ENCODE data around the gene MSH5. TPM values are rescaled to one million over a fixed set of nuclear protein-coding genes. Genes with fewer than 3 reads are reported as not detected.
A peak's percentile ranks its signal among the peaks of the same experiment; 100 is the strongest.

Gene MSH5
- total and polyA plus RNA-seq, 2 of the 13 experiments (the other 11 are each of a cell fraction or from before 2014, with no cell fraction given): 10.2 to 38.7 TPM

DNA sequence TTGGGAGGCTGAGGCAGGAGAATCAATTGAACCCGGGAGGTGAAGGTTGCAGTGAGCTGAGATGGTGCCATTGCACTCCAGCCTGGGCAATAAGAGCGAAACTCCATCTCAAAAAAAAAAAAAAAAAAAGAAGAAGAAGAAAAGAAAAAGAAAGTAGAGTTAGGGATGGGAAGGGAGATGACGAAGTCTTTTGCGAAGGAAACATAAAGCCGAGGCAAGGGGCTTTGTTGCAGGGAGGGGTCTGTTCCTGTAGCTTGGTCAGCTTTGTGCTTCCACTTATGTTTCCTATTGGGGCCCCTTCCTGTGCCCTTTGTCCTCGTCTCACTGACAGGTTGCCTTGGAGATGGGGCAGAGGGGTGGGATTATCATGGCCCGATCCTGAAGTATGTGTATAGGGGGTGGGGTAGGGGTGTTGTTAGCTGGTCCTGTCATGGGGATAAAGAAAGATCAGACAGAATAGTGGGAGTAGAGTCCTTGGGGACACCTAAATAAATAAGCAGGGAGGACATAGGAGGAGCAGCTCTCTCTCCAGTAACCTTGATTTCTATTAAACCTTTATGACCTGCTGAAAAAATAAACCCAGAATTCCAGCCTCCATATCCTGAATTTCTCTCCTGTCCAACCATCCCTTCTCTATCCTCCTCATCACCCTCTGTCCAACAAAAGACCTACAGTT, 2.4 kb upstream of the MSH5 start (continued):
- TF ChIP-seq, protein P1, sequence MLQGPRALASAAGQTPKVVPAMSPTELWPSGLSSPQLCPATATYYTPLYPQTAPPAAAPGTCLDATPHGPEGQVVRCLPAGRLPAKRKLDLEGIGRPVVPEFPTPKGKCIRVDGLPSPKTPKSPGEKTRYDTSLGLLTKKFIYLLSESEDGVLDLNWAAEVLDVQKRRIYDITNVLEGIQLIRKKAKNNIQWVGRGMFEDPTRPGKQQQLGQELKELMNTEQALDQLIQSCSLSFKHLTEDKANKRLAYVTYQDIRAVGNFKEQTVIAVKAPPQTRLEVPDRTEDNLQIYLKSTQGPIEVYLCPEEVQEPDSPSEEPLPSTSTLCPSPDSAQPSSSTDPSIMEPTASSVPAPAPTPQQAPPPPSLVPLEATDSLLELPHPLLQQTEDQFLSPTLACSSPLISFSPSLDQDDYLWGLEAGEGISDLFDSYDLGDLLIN (CRISPR knock-in tag; IDR thresholded peaks at IDR 0.05; ENCODE audit: borderline replicate concordance): no peak
- TF ChIP-seq IRX3 (CRISPR knock-in tag; IDR thresholded peaks at IDR 0.05; ENCODE audit: borderline replicate concordance, low read depth): no peak
- TF ChIP-seq, protein P2, sequence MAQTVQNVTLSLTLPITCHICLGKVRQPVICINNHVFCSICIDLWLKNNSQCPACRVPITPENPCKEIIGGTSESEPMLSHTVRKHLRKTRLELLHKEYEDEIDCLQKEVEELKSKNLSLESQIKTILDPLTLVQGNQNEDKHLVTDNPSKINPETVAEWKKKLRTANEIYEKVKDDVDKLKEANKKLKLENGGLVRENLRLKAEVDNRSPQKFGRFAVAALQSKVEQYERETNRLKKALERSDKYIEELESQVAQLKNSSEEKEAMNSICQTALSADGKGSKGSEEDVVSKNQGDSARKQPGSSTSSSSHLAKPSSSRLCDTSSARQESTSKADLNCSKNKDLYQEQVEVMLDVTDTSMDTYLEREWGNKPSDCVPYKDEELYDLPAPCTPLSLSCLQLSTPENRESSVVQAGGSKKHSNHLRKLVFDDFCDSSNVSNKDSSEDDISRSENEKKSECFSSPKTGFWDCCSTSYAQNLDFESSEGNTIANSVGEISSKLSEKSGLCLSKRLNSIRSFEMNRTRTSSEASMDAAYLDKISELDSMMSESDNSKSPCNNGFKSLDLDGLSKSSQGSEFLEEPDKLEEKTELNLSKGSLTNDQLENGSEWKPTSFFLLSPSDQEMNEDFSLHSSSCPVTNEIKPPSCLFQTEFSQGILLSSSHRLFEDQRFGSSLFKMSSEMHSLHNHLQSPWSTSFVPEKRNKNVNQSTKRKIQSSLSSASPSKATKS (CRISPR knock-in tag; IDR thresholded peaks at IDR 0.05): peak; percentile 16; the same call in 1 of the 2 replicates
- TF ChIP-seq, protein P3, sequence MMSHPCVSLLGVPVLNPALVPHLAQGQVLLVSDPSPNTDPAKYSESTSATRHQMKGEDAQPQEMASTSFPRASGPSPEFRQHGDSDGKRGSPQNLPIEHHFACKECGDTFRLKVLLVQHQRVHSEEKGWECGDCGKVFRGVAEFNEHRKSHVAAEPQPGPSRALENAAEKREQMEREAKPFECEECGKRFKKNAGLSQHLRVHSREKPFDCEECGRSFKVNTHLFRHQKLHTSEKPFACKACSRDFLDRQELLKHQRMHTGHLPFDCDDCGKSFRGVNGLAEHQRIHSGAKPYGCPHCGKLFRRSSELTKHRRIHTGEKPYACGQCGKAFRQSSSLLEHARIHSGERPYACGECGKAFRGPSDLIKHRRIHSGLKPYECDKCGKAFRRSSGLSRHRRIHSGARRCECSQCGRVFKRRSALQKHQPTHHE (CRISPR knock-in tag; IDR thresholded peaks at IDR 0.05; ENCODE audit: borderline replicate concordance): no peak
- TF ChIP-seq, protein P4, sequence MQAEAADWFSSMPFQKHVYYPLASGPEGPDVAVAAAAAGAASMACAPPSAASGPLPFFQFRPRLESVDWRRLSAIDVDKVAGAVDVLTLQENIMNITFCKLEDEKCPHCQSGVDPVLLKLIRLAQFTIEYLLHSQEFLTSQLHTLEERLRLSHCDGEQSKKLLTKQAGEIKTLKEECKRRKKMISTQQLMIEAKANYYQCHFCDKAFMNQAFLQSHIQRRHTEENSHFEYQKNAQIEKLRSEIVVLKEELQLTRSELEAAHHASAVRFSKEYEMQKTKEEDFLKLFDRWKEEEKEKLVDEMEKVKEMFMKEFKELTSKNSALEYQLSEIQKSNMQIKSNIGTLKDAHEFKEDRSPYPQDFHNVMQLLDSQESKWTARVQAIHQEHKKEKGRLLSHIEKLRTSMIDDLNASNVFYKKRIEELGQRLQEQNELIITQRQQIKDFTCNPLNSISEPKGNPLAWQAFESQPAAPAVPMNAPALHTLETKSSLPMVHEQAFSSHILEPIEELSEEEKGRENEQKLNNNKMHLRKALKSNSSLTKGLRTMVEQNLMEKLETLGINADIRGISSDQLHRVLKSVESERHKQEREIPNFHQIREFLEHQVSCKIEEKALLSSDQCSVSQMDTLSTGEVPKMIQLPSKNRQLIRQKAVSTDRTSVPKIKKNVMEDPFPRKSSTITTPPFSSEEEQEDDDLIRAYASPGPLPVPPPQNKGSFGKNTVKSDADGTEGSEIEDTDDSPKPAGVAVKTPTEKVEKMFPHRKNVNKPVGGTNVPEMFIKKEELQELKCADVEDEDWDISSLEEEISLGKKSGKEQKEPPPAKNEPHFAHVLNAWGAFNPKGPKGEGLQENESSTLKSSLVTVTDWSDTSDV (CRISPR knock-in tag; IDR thresholded peaks at IDR 0.05): no peak
- TF ChIP-seq, protein P5, sequence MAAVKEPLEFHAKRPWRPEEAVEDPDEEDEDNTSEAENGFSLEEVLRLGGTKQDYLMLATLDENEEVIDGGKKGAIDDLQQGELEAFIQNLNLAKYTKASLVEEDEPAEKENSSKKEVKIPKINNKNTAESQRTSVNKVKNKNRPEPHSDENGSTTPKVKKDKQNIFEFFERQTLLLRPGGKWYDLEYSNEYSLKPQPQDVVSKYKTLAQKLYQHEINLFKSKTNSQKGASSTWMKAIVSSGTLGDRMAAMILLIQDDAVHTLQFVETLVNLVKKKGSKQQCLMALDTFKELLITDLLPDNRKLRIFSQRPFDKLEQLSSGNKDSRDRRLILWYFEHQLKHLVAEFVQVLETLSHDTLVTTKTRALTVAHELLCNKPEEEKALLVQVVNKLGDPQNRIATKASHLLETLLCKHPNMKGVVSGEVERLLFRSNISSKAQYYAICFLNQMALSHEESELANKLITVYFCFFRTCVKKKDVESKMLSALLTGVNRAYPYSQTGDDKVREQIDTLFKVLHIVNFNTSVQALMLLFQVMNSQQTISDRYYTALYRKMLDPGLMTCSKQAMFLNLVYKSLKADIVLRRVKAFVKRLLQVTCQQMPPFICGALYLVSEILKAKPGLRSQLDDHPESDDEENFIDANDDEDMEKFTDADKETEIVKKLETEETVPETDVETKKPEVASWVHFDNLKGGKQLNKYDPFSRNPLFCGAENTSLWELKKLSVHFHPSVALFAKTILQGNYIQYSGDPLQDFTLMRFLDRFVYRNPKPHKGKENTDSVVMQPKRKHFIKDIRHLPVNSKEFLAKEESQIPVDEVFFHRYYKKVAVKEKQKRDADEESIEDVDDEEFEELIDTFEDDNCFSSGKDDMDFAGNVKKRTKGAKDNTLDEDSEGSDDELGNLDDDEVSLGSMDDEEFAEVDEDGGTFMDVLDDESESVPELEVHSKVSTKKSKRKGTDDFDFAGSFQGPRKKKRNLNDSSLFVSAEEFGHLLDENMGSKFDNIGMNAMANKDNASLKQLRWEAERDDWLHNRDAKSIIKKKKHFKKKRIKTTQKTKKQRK (IDR thresholded peaks at IDR 0.05; ENCODE audit: low read length): no peak
- TF ChIP-seq ZNF17 (CRISPR knock-in tag; IDR thresholded peaks at IDR 0.05): no peak
- TF ChIP-seq ZNF563 (CRISPR knock-in tag; IDR thresholded peaks at IDR 0.05): no peak
- TF ChIP-seq ZNF44 (CRISPR knock-in tag; IDR thresholded peaks at IDR 0.05): no peak
- TF ChIP-seq ZNF101 (CRISPR knock-in tag; IDR thresholded peaks at IDR 0.05; ENCODE audit: borderline replicate concordance, low read depth): no peak
- peak; percentile 85 for TF ChIP-seq MEF2D (CRISPR knock-in tag; IDR thresholded peaks at IDR 0.05)
- no peak for TF ChIP-seq HMGA1 (CRISPR knock-in tag; conservative IDR thresholded peaks at IDR 0.05)
- no peak; the same call in 1 of the 2 replicates for TF ChIP-seq ZNF451 (CRISPR knock-in tag; IDR thresholded peaks at IDR 0.05)
- TF ChIP-seq, protein P6, sequence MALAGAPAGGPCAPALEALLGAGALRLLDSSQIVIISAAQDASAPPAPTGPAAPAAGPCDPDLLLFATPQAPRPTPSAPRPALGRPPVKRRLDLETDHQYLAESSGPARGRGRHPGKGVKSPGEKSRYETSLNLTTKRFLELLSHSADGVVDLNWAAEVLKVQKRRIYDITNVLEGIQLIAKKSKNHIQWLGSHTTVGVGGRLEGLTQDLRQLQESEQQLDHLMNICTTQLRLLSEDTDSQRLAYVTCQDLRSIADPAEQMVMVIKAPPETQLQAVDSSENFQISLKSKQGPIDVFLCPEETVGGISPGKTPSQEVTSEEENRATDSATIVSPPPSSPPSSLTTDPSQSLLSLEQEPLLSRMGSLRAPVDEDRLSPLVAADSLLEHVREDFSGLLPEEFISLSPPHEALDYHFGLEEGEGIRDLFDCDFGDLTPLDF (CRISPR knock-in tag; IDR thresholded peaks at IDR 0.05): no peak; the same call in 1 of the 2 replicates
- TF ChIP-seq SIX1 (CRISPR knock-in tag; IDR thresholded peaks at IDR 0.05; ENCODE audit: borderline replicate concordance): peak; percentile 62; the same call in 1 of the 2 replicates

Data from HepG2 (cell line).